Astrocyte (in vitro differentiated cells and primary cell): ENCODE results near the gene FGD4. TPM values are rescaled to one million over a fixed set of nuclear protein-coding genes. Genes with fewer than 3 reads are reported as not detected.
A peak's percentile ranks its signal among the peaks of the same experiment; 100 is the strongest.

Source experiments
- DNase-seq: peaks from one replicate; pipeline ENCODE4 v3.0.0-alpha.2; 2010; ENCODE audit warnings: low read depth
- FAIRE-seq: peaks from 2 replicates; lab custom pipeline; 2011; peaks lifted over from hg19 to GRCh38; lab: Jason Lieb, UNC
- H2AFZ ChIP-seq: 2 replicates; pipeline ENCODE4 v1.6.0; 2012; ENCODE audit warnings: low read depth, low read length, inconsistent platforms
- H3K27ac ChIP-seq: 2 replicates; pipeline ENCODE4 v1.5.1; 2011; ENCODE audit warnings: low read depth, low read length, inconsistent platforms
- H3K27me3 ChIP-seq: 2 replicates; pipeline ENCODE4 v1.6.0; 2011; ENCODE audit warnings: low read length, inconsistent platforms; ENCODE audit not compliant: insufficient read depth
- H3K36me3 ChIP-seq: 2 replicates; pipeline ENCODE4 v1.5.1; 2011; ENCODE audit warnings: low read length, inconsistent platforms; ENCODE audit not compliant: insufficient read depth
- H3K4me1 ChIP-seq: 2 replicates; pipeline ENCODE4 v1.5.1; 2011; ENCODE audit warnings: low read length, inconsistent platforms; ENCODE audit not compliant: insufficient read depth
- H3K4me2 ChIP-seq: 2 replicates; pipeline ENCODE4 v1.6.0; 2012; ENCODE audit warnings: low read length, inconsistent platforms
- H3K4me3 ChIP-seq: 2 replicates; pipeline ENCODE4 v1.5.1; 2011; ENCODE audit warnings: low read depth, mild to moderate bottlenecking, low read length, inconsistent platforms; ENCODE audit not compliant: insufficient read depth
- H3K79me2 ChIP-seq: 2 replicates; pipeline ENCODE4 v1.6.0; 2012; ENCODE audit warnings: mild to moderate bottlenecking, low read length, inconsistent platforms; ENCODE audit not compliant: insufficient read depth
- H3K9ac ChIP-seq: 2 replicates; pipeline ENCODE4 v1.6.0; 2012; ENCODE audit warnings: mild to moderate bottlenecking, low read length, inconsistent platforms
- H3K9me3 ChIP-seq: 2 replicates; pipeline ENCODE4 v1.5.1; 2012; ENCODE audit warnings: low read depth, mild to moderate bottlenecking, low read length, inconsistent platforms; ENCODE audit not compliant: insufficient read depth
- H4K20me1 ChIP-seq: 2 replicates; pipeline ENCODE4 v1.6.0; 2012; ENCODE audit warnings: low read length, inconsistent platforms; ENCODE audit not compliant: insufficient read depth
- H3K27ac Mint-ChIP-seq: one replicate; pipeline ENCODE4 v1.8.0; 2021; ENCODE audit warnings: mild to moderate bottlenecking, mixed read lengths; ENCODE audit not compliant: unreplicated experiment
- H3K27me3 Mint-ChIP-seq: one replicate; pipeline ENCODE4 v1.8.0; 2021; ENCODE audit warnings: low read depth, mixed read lengths; ENCODE audit not compliant: unreplicated experiment
- H3K36me3 Mint-ChIP-seq: one replicate; pipeline ENCODE4 v1.8.0; 2021; ENCODE audit warnings: low read depth, mixed read lengths; ENCODE audit not compliant: unreplicated experiment
- H3K4me1 Mint-ChIP-seq: one replicate; pipeline ENCODE4 v1.8.0; 2021; ENCODE audit warnings: low read depth, mixed read lengths; ENCODE audit not compliant: unreplicated experiment
- H3K4me3 Mint-ChIP-seq: one replicate; pipeline ENCODE4 v1.8.0; 2021; ENCODE audit warnings: mild to moderate bottlenecking, moderate library complexity, mixed read lengths; ENCODE audit not compliant: unreplicated experiment
- H3K9me3 Mint-ChIP-seq: one replicate; pipeline ENCODE4 v1.8.0; 2021; ENCODE audit warnings: mild to moderate bottlenecking, mixed read lengths; ENCODE audit not compliant: unreplicated experiment
- EZH2 ChIP-seq: IDR thresholded peaks from 2 replicates; pipeline ENCODE4 v1.6.1; 2012; ENCODE audit warnings: mild to moderate bottlenecking, low read length, inconsistent platforms; ENCODE audit not compliant: insufficient read depth
- total RNA-seq: library from RNA; stranded (reverse); gene quantifications from 2 replicates; pipeline ENCODE4 v1.2.1, GENCODE V29; 2021
- TF ChIP-seq, protein P1 (sequence below): IDR thresholded peaks from 2 replicates; pipeline ENCODE4 v1.5.1; 2011; ENCODE audit warnings: low read depth, mild to moderate bottlenecking, inconsistent platforms, low read length, moderate library complexity; ENCODE audit not compliant: insufficient read depth

Gene FGD4
- total RNA-seq, 1 donor from 2014 or later: 18.7 TPM

DNA sequence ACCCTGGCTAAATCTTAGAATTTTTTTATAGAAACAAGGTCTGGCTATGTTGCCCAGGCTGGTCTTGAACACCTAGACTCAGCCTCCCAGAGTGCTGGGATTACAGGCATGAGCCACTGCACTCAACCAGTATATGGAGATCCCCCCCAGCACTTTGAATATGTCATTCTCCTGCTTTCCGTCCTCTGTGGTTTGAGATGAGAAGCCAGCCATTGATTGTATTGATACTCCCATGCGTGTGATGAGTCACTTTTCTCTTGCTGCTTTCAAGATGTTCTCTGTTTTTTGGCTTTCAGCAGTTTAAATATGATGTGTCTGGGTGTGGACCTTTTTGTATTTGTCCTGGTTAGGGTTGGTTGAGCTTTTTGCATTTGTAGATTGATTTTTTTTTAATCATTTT, 204.5 kb downstream of the FGD4 start:
- H3K9ac ChIP-seq: no peak overlapping the region
- TF ChIP-seq EZH2: no peak
- TF ChIP-seq, protein P1, sequence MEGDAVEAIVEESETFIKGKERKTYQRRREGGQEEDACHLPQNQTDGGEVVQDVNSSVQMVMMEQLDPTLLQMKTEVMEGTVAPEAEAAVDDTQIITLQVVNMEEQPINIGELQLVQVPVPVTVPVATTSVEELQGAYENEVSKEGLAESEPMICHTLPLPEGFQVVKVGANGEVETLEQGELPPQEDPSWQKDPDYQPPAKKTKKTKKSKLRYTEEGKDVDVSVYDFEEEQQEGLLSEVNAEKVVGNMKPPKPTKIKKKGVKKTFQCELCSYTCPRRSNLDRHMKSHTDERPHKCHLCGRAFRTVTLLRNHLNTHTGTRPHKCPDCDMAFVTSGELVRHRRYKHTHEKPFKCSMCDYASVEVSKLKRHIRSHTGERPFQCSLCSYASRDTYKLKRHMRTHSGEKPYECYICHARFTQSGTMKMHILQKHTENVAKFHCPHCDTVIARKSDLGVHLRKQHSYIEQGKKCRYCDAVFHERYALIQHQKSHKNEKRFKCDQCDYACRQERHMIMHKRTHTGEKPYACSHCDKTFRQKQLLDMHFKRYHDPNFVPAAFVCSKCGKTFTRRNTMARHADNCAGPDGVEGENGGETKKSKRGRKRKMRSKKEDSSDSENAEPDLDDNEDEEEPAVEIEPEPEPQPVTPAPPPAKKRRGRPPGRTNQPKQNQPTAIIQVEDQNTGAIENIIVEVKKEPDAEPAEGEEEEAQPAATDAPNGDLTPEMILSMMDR: no peak
- no peak overlapping the region for H2AFZ ChIP-seq
- no peak for FAIRE-seq
- peaks cover 12% of the 10 kb centered on the region for H3K36me3 ChIP-seq
- no peak overlapping the region for H3K27ac ChIP-seq
- Mint-ChIP-seq H3K27ac (no peak overlapping the region), H3K27me3 (no peaks in the 10 kb centered on the region), H3K9me3 (no peaks in the 10 kb centered on the region), H3K4me3 (no peak overlapping the region), H3K4me1 (peaks cover 7% of the 10 kb centered on the region), H3K36me3 (no peaks in the 10 kb centered on the region)
- no peaks in the 10 kb centered on the region for H3K79me2 ChIP-seq
- H3K4me2 ChIP-seq: no peak overlapping the region
- no peaks in the 10 kb centered on the region for H3K9me3 ChIP-seq
- H3K4me3 ChIP-seq: no peak overlapping the region
- H3K27me3 ChIP-seq: no peaks in the 10 kb centered on the region
- peak; percentile 75 for DNase-seq
- no peaks in the 10 kb centered on the region for H4K20me1 ChIP-seq
- H3K4me1 ChIP-seq: no peaks in the 10 kb centered on the region

DNA sequence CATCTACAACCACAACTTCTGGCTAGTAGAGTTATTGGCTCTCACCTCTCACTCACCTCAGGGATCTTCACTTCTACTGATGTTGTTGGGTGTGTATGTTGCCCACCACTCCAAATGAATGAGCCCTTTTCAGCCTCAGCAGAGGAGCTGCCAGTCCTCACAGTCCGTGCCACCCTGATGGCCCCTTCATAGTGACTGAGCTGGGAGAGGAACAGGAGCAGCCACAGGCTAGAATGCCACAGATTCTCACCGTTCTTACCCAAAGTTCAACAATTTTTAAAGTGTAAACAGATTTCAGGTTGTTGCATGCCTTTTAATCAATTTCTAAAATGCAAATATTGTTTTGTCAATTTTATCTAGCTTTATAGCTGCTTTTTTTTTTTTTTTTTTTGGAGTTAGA, 205.2 kb downstream of the FGD4 start:
- Mint-ChIP-seq H3K27me3 (no peaks in the 10 kb centered on the region), H3K4me1 (peaks cover 7% of the 10 kb centered on the region), H3K27ac (no peak overlapping the region), H3K4me3 (no peak overlapping the region), H3K9me3 (no peaks in the 10 kb centered on the region), H3K36me3 (no peaks in the 10 kb centered on the region)
- no peak overlapping the region for H3K4me2 ChIP-seq
- H3K4me3 ChIP-seq: no peak overlapping the region
- no peaks in the 10 kb centered on the region for H3K27me3 ChIP-seq
- no peaks in the 10 kb centered on the region for H3K4me1 ChIP-seq
- FAIRE-seq (no peak), DNase-seq (no peak)
- no peaks in the 10 kb centered on the region for H3K9me3 ChIP-seq
- no peak overlapping the region for H3K27ac ChIP-seq
- H4K20me1 ChIP-seq: no peaks in the 10 kb centered on the region
- H3K9ac ChIP-seq: no peak overlapping the region
- H3K79me2 ChIP-seq: no peaks in the 10 kb centered on the region
- H2AFZ ChIP-seq: no peak overlapping the region
- H3K36me3 ChIP-seq: peaks cover 12% of the 10 kb centered on the region
- TF ChIP-seq, protein P1: no peak
- no peak for TF ChIP-seq EZH2

DNA sequence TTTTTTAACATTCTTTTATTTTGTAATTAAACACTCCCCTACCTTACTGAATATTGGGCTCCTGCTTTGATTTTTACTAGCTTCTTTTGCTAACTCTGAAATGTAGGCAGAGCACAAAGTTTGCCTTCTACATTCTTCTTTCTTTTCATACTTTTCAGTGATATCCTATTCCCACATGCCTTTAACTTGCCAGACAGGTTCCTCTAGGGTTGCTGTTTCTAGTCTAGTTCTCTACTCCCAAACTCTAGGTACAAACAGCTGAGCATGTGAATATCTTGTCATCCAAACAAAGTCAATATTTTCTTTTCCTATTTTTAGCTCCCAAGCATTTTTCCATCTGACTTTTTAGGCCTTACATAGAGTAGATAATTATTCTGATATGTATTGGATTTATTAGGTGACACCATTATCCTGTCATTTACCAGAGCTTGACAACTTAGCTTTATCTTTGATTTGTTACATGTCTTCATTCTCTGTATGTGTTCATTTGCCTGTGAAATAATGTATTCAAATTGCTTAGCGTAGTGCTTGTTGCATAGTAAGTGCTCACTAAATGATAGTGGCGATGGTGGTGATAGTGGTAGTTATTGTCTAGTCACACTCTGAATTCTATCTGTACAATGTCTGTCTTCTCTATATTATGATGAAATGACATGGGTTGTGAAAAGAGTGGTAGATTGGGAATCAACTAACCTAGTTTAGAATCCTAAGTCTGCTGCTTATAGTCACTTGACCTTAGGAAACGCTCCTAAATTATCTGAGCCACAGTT, 206.2 kb downstream of the FGD4 start:
- no peak for DNase-seq
- Histone ChIP-seq H3K9ac (no peak overlapping the region), H3K4me3 (no peak overlapping the region), H4K20me1 (no peaks in the 10 kb centered on the region), H3K9me3 (no peaks in the 10 kb centered on the region), H3K36me3 (peaks cover 12% of the 10 kb centered on the region), H3K79me2 (no peaks in the 10 kb centered on the region), H3K27ac (no peak overlapping the region), H3K4me1 (no peaks in the 10 kb centered on the region), H3K27me3 (no peaks in the 10 kb centered on the region), H3K4me2 (no peak overlapping the region), H2AFZ (no peak overlapping the region)
- Mint-ChIP-seq H3K36me3 (no peaks in the 10 kb centered on the region), H3K27me3 (no peaks in the 10 kb centered on the region), H3K4me1 (peaks cover 7% of the 10 kb centered on the region), H3K9me3 (no peaks in the 10 kb centered on the region), H3K27ac (no peak overlapping the region), H3K4me3 (no peak overlapping the region)
- FAIRE-seq: no peak
- no peak for TF ChIP-seq EZH2
- TF ChIP-seq, protein P1: no peak
